ENCODE data around the gene CNNM3. TPM values are rescaled to one million over a fixed set of nuclear protein-coding genes. Genes with fewer than 3 reads are reported as not detected.

The CNNM3 gene
- total RNA-seq, 1 donor from 2014 or later, result 14.7 TPM

DNA sequence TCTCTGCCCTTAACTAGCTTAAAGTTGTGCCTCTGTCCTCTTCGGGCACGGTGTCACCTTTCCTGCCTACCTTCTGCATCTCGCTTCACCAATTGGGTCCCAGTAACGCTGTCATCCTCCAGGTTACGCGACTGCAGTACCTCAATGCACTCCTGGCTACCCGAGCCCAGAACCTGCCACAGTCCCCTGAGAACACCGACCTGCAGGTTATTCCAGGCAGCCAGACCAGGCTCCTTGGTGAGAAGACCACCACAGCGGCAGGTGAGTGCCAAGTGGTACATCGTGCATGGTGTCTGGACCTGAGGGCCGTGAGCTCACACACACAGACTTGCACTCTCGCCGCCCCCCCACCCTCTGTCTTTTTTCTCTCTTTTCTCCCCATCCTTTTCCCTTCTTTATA is 12.8 kb downstream of the CNNM3 start:
- Mint-ChIP-seq H3K27me3 (ENCODE audit: unreplicated experiment) (peaks cover 5% of the 10 kb centered on the region), H3K4me1 (ENCODE audit: unreplicated experiment) (peaks cover 14% of the 10 kb centered on the region), H3K27ac (ENCODE audit: unreplicated experiment) (no peak overlapping the region), H3K9me3 (ENCODE audit: unreplicated experiment) (no peaks in the 10 kb centered on the region), H3K4me3 (ENCODE audit: unreplicated experiment) (no peak overlapping the region), H3K36me3 (ENCODE audit: low read depth, unreplicated experiment) (peaks cover 31% of the 10 kb centered on the region)
- DNase-seq (ENCODE audit: low spot score), result no peak
- TF ChIP-seq, protein P1, sequence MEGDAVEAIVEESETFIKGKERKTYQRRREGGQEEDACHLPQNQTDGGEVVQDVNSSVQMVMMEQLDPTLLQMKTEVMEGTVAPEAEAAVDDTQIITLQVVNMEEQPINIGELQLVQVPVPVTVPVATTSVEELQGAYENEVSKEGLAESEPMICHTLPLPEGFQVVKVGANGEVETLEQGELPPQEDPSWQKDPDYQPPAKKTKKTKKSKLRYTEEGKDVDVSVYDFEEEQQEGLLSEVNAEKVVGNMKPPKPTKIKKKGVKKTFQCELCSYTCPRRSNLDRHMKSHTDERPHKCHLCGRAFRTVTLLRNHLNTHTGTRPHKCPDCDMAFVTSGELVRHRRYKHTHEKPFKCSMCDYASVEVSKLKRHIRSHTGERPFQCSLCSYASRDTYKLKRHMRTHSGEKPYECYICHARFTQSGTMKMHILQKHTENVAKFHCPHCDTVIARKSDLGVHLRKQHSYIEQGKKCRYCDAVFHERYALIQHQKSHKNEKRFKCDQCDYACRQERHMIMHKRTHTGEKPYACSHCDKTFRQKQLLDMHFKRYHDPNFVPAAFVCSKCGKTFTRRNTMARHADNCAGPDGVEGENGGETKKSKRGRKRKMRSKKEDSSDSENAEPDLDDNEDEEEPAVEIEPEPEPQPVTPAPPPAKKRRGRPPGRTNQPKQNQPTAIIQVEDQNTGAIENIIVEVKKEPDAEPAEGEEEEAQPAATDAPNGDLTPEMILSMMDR (IDR thresholded peaks at IDR 0.05; ENCODE audit: unreplicated experiment), result no peak

DNA sequence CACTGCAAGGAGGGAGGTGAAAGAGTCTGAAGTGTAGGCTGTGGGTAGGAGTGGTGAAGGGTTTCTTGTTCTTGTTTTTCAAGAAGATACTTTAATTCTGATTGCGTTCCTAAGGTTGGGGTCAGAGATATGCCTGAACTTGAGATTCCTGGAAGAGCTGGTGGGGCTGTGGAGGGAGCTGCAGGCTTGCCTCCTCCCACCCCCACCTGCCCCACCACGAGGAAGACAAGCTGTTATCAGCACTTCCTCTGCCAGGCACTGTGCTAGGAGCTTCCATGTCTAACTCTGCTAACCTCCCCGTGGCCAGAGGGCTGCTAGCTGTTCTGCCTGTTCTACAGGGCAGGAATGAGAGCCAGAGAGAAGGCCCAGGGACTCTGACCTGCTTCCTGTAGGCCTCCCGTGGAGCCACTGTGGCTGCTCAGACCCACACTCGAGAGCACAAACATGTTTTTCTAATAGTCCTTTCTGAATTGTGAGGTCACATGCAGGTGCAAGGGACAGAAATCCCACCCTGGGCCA is 14.0 kb downstream of the CNNM3 start:
- peaks cover 31% of the 10 kb centered on the region for H3K36me3 Mint-ChIP-seq (ENCODE audit: low read depth, unreplicated experiment)
- peaks cover 14% of the 10 kb centered on the region for H3K4me1 Mint-ChIP-seq (ENCODE audit: unreplicated experiment)
- H3K27me3 Mint-ChIP-seq (ENCODE audit: unreplicated experiment), result peaks cover 5% of the 10 kb centered on the region
- peak overlapping the region; percentile 11 for H3K4me3 Mint-ChIP-seq (ENCODE audit: unreplicated experiment)
- H3K9me3 Mint-ChIP-seq (ENCODE audit: unreplicated experiment), result no peaks in the 10 kb centered on the region
- no peak for DNase-seq (ENCODE audit: low spot score)
- TF ChIP-seq, protein P1 (IDR thresholded peaks at IDR 0.05; ENCODE audit: unreplicated experiment), result no peak
- H3K27ac Mint-ChIP-seq (ENCODE audit: unreplicated experiment), result peak overlapping the region; percentile 57

DNA sequence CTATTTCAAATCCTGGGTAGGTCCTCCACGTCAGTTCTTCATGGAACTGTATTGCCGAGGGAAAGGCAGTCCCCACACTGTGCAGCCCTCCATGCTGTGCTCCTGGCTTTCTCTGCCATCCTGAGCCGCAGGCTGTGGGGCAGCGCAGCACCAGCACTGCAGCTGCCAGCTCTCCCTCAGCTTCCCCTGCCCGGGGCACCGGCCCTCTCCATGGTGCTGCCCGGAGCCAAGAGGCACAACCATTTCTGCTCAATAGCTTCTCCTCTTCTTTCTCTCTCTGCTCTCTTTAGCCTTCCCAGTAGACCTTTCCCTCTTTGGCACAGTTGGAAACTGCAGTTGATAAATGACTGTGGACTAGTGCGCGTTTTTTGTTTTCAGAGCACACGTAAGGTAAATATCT is 15.6 kb downstream of the CNNM3 start:
- Mint-ChIP-seq H3K27ac (ENCODE audit: unreplicated experiment) (no peak overlapping the region), H3K36me3 (ENCODE audit: low read depth, unreplicated experiment) (peaks cover 31% of the 10 kb centered on the region), H3K27me3 (ENCODE audit: unreplicated experiment) (peaks cover 5% of the 10 kb centered on the region), H3K4me3 (ENCODE audit: unreplicated experiment) (no peak overlapping the region), H3K4me1 (ENCODE audit: unreplicated experiment) (peaks cover 14% of the 10 kb centered on the region), H3K9me3 (ENCODE audit: unreplicated experiment) (no peaks in the 10 kb centered on the region)
- DNase-seq (ENCODE audit: low spot score), result peak; percentile 31
- TF ChIP-seq, protein P1 (IDR thresholded peaks at IDR 0.05; ENCODE audit: unreplicated experiment), result no peak

DNA sequence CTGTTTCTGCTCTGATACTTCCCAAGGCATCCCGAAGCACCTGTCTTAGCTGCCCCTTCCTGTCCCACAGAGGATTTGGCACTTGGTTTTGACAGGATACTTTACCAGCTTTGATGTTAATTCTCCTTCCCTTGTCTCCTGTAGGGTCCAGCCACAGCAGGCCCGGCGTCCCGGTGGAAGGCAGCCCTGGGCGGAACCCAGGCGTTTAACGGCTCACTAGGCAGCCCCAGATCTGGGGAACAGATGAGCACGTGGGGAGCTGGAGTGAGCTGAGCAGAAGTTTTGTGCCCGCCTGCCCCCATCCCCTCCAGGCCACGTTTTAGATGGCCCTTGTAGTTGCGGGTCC is 16.3 kb downstream of the CNNM3 start:
- Mint-ChIP-seq H3K9me3 (ENCODE audit: unreplicated experiment) (no peaks in the 10 kb centered on the region), H3K27me3 (ENCODE audit: unreplicated experiment) (peaks cover 5% of the 10 kb centered on the region), H3K4me3 (ENCODE audit: unreplicated experiment) (no peak overlapping the region)

DNA sequence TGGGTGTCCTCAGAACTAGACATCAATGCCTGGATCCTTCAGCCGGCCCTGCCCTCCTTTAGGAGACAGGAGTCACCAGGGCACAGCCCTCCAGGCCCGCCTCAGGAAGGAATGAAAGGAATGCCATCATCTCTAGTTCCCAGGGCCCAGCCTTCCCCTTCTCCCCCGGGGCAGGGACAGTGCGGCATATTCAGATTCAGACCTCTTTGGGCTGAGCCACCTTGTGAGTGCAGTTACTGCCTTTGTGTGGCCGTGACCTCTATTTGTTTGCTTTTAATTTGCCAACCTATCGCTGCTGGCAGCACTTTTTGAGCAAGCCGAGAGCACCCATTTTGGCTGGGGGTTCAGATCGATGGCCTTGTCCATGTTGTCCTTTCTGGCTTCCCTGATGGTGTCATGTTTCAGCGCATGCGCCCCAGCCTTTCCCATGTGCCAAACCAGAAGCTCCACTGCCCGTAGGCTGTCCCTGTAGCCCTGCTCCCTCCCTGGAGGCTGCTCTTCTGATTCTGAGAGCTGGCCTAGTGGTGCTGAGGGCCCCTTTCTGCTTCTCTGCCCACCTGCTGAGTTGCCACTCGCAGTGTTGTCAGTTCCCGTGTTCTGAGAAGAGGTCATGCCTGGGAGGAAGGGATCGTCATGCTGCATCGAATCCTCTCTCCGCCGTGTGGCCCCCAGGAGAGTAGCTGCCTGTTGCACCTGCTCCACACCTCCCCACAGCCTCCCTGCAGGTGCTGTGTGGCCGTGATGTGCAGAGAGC is 16.9 kb downstream of the CNNM3 start:
- peak; percentile 60 for DNase-seq (ENCODE audit: low spot score)
- Mint-ChIP-seq H3K27ac (ENCODE audit: unreplicated experiment) (peak overlapping the region; percentile 77), H3K27me3 (ENCODE audit: unreplicated experiment) (peaks cover 5% of the 10 kb centered on the region), H3K36me3 (ENCODE audit: low read depth, unreplicated experiment) (peaks cover 31% of the 10 kb centered on the region), H3K9me3 (ENCODE audit: unreplicated experiment) (no peaks in the 10 kb centered on the region), H3K4me3 (ENCODE audit: unreplicated experiment) (peak overlapping the region; percentile 83), H3K4me1 (ENCODE audit: unreplicated experiment) (peaks cover 14% of the 10 kb centered on the region)
- TF ChIP-seq, protein P1 (IDR thresholded peaks at IDR 0.05; ENCODE audit: unreplicated experiment), result no peak

More for the DNA sequence above, 16.3 kb downstream of the CNNM3 start:
- TF ChIP-seq, protein P1 (IDR thresholded peaks at IDR 0.05; ENCODE audit: unreplicated experiment), result no peak
- DNase-seq (ENCODE audit: low spot score), result no peak
- Mint-ChIP-seq H3K27ac (ENCODE audit: unreplicated experiment) (no peak overlapping the region), H3K4me1 (ENCODE audit: unreplicated experiment) (peaks cover 14% of the 10 kb centered on the region), H3K36me3 (ENCODE audit: low read depth, unreplicated experiment) (peaks cover 31% of the 10 kb centered on the region)

Measured in endothelial cell (in vitro differentiated cells).